ENCODE results near the gene TMEM204.

The TMEM204 gene

DNA sequence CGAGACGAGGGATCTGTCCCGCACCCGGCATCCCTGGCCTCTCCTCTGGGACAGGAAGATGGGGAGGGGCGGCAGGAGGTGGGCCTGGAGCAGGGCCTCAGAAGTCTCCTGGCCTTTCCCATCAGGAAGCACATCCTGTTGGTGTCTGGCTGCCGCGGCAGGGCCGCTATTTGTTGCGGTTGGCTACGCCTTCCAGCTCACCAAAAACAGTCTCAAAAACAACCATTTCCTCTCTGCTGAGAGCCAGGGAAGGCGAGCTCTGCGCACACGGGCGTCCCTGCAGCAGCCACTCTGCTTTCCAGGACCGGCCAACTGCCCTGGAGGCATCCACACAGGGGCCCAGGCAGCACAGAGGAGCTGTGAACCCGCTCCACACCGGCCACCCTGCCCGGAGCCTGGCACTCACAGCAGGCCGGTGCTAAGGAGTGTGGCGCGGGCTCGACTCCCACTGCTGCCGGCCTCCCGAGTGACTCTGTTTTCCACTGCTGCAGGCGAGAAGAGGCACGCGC lies at the start of gene TMEM204:
Gene TMEM204, plus strand, starts transcription at position 224 of the 509 bp plus-strand sequence. CDS start 610 bp downstream, outside the sequence.
- DNase-seq: no peak

DNA sequence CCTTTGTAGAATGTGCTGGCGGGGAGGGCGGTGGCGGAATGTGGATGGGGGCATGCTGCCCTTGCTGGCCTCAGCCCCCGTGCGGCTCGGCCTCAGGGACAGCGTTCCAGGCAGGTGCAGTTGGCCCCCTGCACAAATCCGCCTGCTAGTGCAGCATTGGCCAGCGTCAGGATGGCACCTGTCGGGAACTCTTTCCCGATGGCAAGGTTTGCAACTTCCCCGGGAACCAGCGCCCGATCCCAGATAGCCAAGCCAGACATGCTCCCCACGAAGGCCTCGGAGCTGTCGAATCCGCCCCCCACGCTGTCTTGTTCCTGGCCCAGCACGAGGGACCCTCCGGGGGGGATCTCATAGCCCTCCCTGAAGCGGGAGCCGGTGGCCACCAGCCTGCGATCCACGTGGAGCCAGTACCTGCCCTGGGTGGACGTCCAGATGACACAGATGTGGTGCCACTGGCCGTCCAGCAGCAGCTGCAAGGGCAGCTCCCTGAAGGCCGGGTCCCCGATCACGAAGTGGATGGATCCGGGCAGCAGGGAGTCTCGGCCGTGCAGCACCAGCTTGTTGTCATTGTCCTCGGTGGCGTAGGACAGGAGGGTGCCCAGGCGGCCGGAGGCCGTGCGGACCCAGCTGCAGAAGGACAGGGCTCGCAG lies 47.5 kb upstream of the TMEM204 start:
- DNase-seq: no peak

DNA sequence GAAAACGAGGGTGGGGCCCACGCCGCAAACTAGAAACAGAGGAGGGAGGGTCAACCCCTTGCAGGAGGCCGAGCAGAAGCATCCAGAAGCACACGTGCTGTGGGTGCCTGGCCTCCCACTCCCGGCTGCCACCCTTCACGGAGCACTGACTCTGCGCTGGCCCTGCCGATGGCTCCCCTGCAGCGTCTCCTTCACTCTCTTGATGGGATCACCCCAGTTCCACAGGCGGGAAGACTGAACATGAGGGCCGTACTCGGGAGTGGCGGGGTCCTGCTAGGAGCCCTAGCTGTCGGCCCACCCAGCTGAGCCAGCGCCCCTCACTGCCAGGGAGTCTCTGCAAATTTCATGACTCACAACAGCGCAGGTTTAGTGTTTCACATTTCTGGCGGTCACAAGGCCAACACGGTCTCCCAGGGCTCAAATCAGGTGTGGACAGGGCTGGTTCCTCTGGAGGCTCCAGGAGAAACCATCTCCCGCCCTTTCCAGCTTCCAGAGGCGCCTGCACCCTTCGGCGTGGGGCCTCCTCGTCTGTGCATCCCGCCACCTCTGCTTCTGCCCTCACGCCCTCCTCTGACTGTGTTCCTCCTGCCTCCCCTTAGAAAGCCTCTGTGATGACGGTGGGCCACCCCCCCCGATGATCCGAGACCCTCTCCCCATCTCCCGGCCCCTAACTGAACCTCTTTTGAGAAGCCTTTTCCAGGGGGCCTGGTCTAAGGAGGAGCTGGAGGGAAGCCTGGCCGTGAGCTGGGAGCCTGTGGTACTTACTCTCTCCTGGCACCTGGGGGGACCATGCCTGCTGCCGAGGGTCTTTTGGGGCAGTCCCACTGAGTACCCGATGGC lies 46.7 kb upstream of the TMEM204 start:
- DNase-seq: no peak

DNA sequence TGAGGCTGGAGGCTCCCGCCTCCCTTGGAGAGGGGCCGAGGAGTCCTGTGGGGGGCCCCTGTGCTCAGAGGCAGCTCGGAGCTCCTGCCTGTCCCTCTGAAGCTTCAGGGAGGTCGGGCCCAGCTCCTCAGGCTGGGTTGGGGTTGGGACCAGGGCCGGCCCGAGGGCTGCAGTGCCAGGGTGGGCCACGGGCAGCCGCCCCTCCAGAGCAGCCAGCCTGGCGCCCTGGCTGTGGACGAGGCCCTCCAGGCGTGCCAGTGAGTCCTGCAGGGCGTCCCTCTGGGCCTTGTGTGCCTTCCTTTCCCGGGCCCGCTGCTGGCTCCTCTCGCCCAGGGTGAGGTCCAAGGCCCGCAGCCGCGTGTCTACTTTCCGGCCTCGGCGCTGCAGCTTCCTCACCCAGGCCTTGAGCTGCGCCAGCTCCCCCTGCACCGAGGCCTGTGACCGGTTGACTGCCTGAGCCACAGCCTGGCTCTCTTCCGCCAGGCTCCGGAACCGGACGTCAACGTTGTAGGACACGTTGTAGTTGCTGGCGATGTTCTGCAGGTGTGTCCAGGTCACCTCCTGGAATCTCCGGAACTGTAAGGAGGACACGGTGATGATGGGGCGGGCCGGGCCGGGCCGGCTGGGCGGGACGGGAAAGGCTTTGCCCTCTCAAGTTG lies 45.9 kb upstream of the TMEM204 start:
- no peak for DNase-seq

DNA sequence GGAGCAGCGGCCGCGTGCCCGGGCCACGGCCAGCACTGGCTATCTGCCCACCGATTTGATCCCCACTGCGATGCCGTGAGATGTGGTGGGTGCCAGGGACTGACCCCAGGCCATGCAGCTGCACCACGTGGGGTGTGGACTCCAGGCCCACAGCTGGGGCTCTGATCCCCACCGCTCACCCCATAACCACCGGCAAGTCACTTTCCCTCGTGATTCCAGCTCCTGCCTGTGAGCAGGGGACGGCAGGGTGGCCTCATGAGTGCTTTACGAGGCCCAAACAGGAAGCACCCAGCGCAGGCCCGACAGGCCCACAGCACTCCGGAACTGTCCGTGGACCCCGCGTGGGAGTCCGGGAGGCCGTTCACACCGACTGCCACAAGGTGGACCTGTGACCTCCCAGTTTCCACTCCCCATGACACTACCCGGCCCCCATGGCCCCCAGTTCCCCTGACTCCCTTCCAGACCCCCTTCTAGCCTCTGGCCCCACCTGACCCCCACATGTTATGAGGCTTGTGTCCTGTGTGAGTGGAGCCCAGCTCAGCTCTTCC lies 45.3 kb upstream of the TMEM204 start:
- DNase-seq: no peak

DNA sequence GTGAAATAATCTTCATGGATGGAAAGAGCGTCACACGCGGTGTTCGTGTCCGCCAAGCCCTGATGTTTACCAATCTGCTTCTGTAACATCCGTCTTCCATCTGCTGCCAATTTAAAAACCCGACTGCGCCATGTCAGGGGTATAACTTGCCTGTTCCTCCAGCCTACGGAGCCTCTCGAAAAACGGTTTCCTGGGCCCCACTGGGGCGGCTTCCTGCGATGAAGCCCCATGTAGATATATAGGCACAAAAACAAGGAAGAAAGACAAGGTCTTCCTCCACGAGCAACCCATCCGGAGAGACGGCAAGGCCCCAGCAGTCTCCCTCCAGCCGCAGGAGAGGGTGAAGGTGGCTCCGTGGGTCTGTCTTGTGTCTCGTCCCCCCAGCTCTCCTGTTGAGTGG lies 44.8 kb upstream of the TMEM204 start, which contains the start of gene PTX4:
Gene PTX4, minus strand, starts transcription at position 326 of the 400 bp plus-strand sequence. Its CDS starts 35 bp downstream, at position 291.
- DNase-seq: no peak

DNA sequence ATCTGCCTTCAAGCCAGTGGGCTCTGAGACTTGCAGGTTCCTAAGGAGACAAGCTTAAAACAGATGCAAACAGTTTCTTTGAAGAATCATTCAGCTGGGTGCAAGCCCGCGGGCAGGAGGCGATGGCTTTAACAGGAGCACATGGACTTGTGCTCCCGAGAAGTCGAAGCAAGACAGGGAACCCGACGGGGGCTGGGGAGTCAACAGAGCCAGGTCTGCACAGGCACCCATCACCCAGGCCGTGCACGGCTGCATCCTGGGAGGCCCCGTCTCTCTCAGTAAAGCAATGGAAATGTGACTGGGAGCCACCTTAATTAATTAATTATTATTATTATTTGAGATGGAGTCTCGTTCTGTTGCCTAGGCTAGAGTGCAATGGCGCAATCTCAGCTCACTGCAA lies 44.4 kb upstream of the TMEM204 start:
- no peak for DNase-seq

DNA sequence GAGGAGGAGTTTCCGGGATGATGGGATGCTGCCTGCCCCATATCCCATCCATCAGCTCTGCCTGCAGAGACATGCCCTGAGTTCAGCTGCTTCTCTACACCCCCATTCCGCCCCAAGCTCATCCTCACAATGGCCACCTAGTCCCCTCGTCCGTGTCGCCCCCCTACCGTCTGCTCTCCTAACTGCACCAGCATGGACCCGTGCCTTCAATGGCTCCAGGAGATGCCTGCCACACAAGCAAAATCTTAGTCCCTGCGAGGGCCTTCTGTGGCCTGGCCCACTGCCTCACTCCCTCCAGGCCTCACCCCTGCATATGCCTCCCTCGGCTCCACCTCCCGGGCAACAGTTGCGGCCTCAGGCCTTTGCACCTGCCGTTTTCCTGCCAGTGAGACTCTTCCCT lies 42.1 kb upstream of the TMEM204 start:
- DNase-seq: no peak

DNA sequence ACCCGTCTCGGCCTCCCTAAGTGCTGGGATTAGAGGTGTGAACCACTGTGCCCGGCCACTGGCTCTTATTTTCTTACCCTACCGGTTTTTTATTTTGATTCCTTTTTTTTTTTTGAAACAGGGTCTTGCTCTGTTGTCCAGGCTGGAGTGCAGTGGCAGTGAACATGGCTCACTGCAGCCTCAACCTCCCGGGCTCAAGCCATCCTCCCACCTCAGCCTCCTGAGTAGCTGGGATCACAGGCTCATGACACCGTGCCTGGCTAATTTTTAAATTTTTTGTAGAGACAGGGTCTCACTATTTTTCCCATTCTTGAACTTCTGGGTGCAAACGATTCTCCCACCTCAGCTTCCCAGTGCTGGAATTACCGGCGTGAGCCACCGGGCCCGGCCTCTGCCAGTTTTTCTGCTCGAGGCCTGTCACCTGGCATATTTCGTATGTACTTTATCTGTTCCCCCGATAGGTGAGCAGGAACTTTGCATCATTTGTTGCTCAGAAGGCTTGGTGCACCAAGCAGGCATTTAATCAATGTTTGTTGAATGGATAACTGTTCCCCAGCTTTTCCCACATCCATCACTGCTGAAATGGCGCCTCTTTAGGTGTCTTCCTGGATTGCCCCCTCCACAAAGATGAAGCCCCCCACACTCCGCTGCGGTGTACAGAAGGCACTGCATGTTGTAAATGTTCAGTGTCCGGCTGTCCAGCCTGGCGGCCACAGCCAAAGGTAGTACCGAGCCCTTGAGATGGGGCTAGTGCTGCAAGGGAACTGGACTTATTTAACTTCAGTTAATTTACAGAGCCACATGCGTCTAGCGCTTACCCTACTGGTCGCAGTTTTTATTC lies 41.2 kb upstream of the TMEM204 start:
- DNase-seq: peak in 1 of 56 donors; percentile 30

DNA sequence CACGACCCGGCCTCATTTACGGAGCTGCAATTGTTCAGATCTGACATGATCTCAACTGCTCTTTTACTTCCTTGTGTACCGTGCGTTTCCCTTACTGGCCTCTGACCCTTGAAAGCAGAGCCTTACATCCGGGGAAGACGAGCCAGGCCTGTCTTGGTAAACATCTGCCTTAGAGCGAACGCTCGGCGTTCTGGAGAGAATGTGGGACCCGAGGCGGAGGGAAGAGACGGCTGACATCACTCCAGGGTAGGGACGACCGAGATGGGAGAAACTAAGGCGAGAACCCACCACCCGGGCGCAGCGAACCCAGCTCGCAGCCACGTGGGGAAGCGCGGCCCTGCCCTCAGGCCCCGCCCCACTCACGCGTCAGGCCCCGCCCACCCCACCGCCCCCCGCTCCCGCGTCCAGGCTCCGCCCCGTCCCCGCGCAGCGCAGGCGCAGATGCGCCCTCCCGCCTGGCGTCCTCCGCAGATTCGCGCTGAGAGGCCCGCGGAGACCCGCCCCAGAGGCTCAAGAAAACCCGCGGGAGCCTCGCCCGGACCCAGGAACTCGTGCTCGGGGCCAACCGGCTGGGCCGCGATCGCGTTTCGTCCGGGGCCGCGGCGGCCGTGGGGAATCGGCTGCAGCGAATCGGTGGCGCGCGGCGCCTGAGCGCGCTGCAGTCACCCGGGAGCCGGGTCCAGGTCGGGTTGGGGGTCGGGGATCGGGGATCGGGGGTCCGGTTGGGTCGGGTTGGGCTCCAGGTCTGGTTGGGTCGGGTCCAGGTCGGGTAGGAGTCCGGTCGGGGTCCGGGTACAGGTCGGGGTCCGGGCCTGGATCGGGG lies 40.3 kb upstream of the TMEM204 start, which contains the start of gene TELO2:
Gene TELO2, plus strand, starts transcription at position 438 of the 823 bp plus-strand sequence. CDS start 922 bp downstream, outside the sequence.
- DNase-seq: peak in 54 of 56 donors; percentile 25 to 93 (median 77)

DNA sequence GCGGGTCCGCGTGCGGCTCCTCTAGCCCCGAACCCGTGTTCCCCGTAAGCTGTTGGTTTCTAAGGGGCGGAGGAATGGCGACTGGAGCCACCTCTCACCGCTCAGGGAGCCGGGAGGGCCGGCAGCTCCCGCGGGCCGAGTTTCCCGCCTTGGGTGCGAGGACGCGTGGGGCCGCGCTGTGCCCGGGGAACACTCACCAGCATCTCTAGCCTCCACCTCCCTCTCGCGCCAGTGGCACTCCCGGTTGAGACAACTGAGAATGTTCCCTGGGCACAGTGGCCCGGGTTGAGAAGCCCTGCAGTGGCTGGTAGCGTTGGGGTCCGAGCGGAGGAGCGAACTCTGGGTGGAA lies 39.7 kb upstream of the TMEM204 start:
- peak in 1 of 56 donors; percentile 31 for DNase-seq

DNA sequence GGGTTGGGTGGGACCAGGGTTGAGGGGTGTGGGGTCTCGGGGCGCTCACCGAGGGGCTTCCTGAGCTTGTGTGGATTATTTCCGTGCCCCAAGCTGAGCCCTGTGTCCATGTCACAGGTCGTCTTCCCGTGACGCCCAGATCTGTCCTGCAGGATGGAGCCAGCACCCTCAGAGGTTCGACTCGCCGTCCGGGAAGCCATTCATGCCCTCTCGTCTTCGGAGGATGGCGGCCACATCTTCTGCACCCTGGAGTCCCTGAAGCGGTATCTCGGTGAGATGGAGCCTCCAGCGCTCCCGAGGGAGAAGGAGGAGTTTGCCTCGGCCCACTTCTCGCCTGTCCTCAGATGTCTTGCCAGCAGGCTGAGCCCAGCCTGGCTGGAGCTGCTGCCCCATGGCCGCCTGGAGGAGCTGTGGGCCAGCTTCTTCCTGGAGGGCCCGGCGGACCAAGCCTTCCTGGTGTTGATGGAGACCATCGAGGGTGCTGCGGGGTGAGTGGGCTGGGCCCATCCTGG lies 39.3 kb upstream of the TMEM204 start:
- DNase-seq: no peak

DNA sequence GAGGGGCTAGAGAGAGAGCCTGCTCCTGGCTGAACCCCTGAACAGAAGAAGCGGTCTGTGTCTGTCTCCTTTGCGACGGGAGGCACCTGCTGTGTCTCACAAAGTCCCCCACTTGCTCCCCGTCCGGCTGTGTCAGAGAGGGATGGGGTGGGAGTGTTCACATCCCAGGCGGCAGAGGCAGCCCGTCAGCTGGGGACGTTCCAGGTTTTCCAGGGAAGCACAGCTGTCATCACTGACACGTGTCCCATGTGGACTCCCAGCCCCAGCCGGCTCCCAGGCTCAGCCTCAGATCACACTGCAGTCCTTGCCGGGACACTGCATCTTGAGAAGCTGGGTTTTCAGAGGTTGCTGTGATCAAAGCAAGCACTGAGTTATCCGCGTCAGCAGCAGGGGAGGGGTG lies 38.8 kb upstream of the TMEM204 start:
- no peak for DNase-seq

DNA sequence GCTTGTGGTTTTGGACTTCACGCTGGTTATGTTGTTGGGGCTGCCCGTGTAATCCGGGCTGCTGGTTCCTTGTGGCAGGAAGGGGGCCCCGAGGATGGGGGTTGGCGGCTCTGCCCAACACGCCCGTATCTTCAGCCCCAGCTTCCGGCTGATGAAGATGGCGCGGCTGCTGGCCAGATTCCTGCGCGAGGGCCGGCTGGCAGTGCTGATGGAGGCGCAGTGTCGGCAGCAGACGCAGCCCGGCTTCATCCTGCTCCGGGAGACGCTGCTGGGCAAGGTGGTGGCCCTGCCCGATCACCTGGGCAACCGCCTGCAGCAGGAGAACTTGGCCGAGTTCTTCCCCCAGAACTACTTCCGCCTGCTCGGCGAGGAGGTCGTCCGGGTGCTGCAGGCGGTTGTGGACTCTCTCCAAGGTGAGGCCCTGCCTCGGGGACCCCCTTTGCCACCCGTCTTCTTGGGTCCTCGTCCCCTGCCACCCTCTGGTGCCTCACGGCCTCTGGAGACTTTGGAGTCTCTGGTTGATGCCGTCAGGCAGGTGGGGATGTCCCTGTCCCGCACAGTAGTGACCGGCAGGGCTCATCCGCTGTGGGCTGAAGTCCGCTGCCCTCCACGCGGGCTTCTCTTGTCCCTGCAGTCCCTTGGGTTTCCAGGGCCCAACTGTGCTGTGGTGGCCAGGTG lies 38.1 kb upstream of the TMEM204 start:
- no peak for DNase-seq

DNA sequence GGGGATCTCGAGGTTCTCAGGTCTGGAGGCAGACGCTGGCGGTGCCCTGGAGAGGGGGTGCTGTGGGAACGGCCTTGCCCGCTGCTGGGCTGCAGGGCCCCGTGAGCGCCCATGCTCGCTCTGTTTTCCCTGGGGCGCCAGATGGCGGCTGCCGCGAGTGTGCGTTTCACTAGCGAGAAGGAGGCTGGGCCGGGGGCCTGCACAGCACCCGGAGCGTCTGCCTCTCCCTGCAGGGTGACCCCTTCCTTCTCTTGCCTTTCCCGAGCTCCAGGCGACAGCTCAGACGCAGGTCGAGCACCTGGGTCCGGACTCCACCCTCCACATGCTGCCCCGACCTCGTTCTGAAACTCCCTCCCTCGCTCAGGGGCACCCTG lies 37.6 kb upstream of the TMEM204 start:
- no peak for DNase-seq

DNA sequence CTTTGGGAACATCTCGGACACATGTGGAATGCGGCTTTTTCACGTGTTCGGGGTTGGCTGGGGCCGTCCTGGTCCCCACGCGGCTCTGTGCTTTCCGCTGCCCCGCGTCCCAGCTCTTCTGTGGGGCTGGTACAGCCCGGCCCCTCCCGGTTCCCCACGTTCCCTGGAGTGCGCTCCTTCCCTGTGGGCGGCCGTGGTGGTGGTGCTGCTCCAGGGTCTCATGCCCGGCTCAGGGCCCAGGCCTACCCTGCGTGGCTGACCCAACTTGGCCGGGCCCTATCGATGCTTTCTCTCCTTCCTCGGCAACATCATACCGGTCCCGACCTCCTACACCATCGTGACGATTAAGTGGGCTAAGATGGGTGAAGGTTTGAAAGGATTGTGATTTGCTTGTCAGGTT lies 37.0 kb upstream of the TMEM204 start:
- no peak for DNase-seq

DNA sequence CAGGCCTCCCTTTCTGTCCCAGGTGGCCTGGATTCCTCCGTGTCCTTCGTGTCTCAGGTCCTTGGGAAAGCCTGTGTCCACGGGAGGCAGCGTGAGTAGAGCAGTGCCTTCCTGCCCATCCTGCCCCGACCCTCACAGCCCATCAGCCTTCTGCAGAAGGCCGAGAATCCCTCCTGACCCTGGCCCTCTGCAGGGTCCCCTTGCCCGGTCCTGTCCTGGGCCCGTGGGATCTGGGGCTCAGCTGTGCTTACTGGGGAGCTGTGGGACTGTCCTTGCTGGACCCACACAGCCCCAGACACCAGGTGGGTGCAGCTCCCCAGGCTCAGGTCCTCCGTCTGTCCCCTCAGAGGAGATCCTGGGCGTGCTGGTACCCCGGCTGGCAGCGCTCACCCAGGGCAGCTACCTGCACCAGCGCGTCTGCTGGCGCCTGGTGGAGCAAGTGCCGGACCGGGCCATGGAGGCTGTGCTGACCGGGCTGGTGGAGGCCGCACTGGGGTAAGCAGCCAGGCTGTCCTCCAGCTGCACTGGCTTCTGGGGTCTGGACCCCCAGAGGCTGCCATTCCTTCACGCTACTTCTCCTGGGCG lies 36.4 kb upstream of the TMEM204 start:
- no peak for DNase-seq

DNA sequence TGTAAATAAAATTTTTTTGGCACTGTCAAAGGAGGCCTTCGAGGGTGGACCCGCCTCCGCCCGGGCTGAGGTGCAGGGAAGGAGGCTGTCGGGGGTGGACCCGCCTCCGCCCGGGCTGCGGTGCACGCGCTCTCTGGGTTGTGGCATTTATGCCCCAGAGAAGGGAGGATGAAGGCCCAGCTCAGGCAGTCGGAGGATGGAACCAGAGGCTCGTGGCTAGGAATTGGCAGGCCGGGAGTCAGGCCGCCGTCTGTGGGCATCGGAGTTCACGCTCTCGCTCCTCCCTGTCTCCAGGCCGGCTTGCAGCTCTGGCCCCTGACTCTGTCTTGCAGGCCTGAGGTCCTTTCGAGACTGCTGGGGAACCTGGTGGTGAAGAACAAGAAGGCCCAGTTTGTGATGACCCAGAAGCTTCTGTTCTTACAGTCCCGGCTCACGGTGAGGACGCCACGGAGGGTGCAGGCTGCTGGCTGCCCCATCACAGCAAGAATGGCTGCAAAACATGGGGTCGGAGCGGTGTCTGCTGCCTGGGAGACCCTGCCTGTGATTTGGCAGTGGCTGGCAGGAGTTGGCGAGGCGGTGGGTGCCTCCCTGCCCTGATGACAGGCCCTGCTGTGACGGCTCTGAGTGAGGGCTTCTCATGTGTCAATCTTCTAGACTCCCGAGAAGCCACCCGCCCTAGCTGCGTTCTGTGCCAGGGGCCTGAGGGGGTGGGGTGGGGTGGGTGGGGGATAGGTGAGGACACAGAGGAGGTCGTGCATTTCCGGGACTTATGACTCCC lies 34.4 kb upstream of the TMEM204 start:
- no peak for DNase-seq
